MM.1S (cell line): ENCODE results near the gene PTGDS.
A peak's percentile ranks its signal among the peaks of the same experiment; 100 is the strongest.

ENCODE experiments used
- DNase-seq: peaks from one replicate; pipeline ENCODE4 v3.0.0-alpha.2; 2015
- H2AFZ ChIP-seq: fragments of 300-600 bp; sonication (generic); 2 replicates; pipeline ENCODE4 v1.6.0; 2016; ENCODE audit warnings: antibody characterized with exemption, low read length
- H3F3A ChIP-seq: fragments of 300-600 bp; sonication (generic); 2 replicates; pipeline ENCODE4 v1.6.1; 2016; ENCODE audit warnings: mild to moderate bottlenecking, antibody characterized with exemption, low read length, moderate library complexity, mixed read lengths; ENCODE audit not compliant: insufficient read depth
- H3K27ac ChIP-seq: fragments of 300-600 bp; sonication (generic); 2 replicates; pipeline ENCODE4 v1.5.1; 2016; ENCODE audit warnings: mild to moderate bottlenecking, low read length
- H3K27me3 ChIP-seq: fragments of 300-600 bp; sonication (generic); replicated peaks from 2 replicates; pipeline ENCODE4 v1.6.0; 2016; ENCODE audit warnings: low read length; ENCODE audit not compliant: insufficient read depth
- H3K36me3 ChIP-seq: fragments of 300-600 bp; sonication (generic); replicated peaks from 2 replicates; pipeline ENCODE4 v1.6.1; 2016; ENCODE audit warnings: mild to moderate bottlenecking, low read length, mixed read lengths; ENCODE audit not compliant: insufficient read depth
- H3K4me1 ChIP-seq: fragments of 300-600 bp; sonication (generic); 2 replicates; pipeline ENCODE4 v1.6.1; 2016; ENCODE audit warnings: low read length, mixed read lengths
- H3K4me2 ChIP-seq: fragments of 300-600 bp; sonication (generic); 2 replicates; pipeline ENCODE4 v1.6.0; 2016; ENCODE audit warnings: low read depth, low read length
- H3K4me3 ChIP-seq: fragments of 300-600 bp; sonication (generic); 2 replicates; pipeline ENCODE4 v1.5.1; 2016; ENCODE audit warnings: low read length, mixed read lengths
- H3K79me2 ChIP-seq: fragments of 300-600 bp; sonication (generic); 2 replicates; pipeline ENCODE4 v1.6.1; 2016; ENCODE audit warnings: mixed run types, low read length, mixed read lengths
- H3K9ac ChIP-seq: fragments of 300-600 bp; sonication (generic); 2 replicates; pipeline ENCODE4 v1.6.1; 2016; ENCODE audit warnings: low read length, mixed read lengths
- H3K9me2 ChIP-seq: fragments of 300-600 bp; sonication (generic); replicated peaks from 2 replicates; pipeline ENCODE4 v1.6.1; 2016; ENCODE audit warnings: mild to moderate bottlenecking, low read length, mixed read lengths; ENCODE audit not compliant: insufficient read depth
- H3K9me3 ChIP-seq: fragments of 300-600 bp; sonication (generic); replicated peaks from 2 replicates; pipeline ENCODE4 v1.6.1; 2016; ENCODE audit warnings: mild to moderate bottlenecking, low read length, mixed read lengths; ENCODE audit not compliant: insufficient read depth
- H4K20me1 ChIP-seq: fragments of 300-600 bp; sonication (generic); 2 replicates; pipeline ENCODE4 v1.6.1; 2016; ENCODE audit warnings: mild to moderate bottlenecking, low read length, moderate library complexity, mixed read lengths; ENCODE audit not compliant: insufficient read depth
- CTCF ChIP-seq: fragments of 300-600 bp; sonication (generic); IDR thresholded peaks from 2 replicates; pipeline ENCODE4 v1.5.1; 2016; ENCODE audit warnings: antibody characterized with exemption, low read length, mixed read lengths
- EZH2 ChIP-seq: fragments of 300-600 bp; sonication (generic); optimal IDR thresholded peaks from 2 replicates; pipeline ENCODE3; 2017; ENCODE audit warnings: low read depth, mild to moderate bottlenecking, antibody characterized with exemption, low read length, mixed read lengths
- EZH2phosphoT487 ChIP-seq: fragments of 300-600 bp; sonication (generic); IDR thresholded peaks from 2 replicates; pipeline ENCODE4 v1.6.1; 2018; ENCODE audit warnings: antibody characterized with exemption, low read length

The PTGDS gene

GRCh38 chr9:137028263-137029057, 51.2 kb downstream of the PTGDS start:
- peaks cover 12% of the 10 kb centered on the region for H3K4me1 ChIP-seq
- no peaks in the 10 kb centered on the region for H4K20me1 ChIP-seq
- peaks cover 64% of the 10 kb centered on the region for H3K27me3 ChIP-seq
- H3K9me2 ChIP-seq, result no peaks in the 10 kb centered on the region
- no peaks in the 10 kb centered on the region for H3K36me3 ChIP-seq
- peak overlapping the region; percentile 90 for H2AFZ ChIP-seq
- H3K79me2 ChIP-seq, result no peaks in the 10 kb centered on the region
- peak overlapping the region; percentile 65 for H3K4me3 ChIP-seq
- peak overlapping the region; percentile 99 for H3K4me2 ChIP-seq
- H3K27ac ChIP-seq, result no peak overlapping the region
- TF ChIP-seq CTCF, result peak; percentile 54
- no peak for TF ChIP-seq EZH2phosphoT487
- H3F3A ChIP-seq, result peaks cover 5% of the 10 kb centered on the region; the same call in 1 of the 2 replicates
- H3K9ac ChIP-seq, result no peak overlapping the region
- H3K9me3 ChIP-seq, result no peaks in the 10 kb centered on the region
- peak; percentile 70 for DNase-seq

GRCh38 chr9:137029058-137029936, 52.0 kb downstream of the PTGDS start:
- DNase-seq, result peak; percentile 63
- Histone ChIP-seq H3F3A (peaks cover 5% of the 10 kb centered on the region; the same call in 1 of the 2 replicates), H3K4me2 (peak overlapping the region; percentile 99), H3K27me3 (peaks cover 70% of the 10 kb centered on the region), H3K4me1 (peaks cover 12% of the 10 kb centered on the region), H3K9me2 (no peaks in the 10 kb centered on the region), H3K4me3 (0 out of 2 replicates have a peak overlapping the region, but pooled peaks have one; percentile 65), H2AFZ (no peak overlapping the region), H3K9me3 (no peaks in the 10 kb centered on the region), H4K20me1 (no peaks in the 10 kb centered on the region), H3K79me2 (no peaks in the 10 kb centered on the region), H3K9ac (no peak overlapping the region), H3K36me3 (no peaks in the 10 kb centered on the region), H3K27ac (no peak overlapping the region)
- TF ChIP-seq EZH2 (no peak), EZH2phosphoT487 (no peak), CTCF (peak; percentile 85)

- Histone ChIP-seq H3K4me3 (no peak overlapping the region), H4K20me1 (no peaks in the 10 kb centered on the region), H3K4me2 (no peak overlapping the region), H3K27ac (no peak overlapping the region), H3K79me2 (no peaks in the 10 kb centered on the region), H3K27me3 (peaks cover 75% of the 10 kb centered on the region), H3K4me1 (peaks cover 12% of the 10 kb centered on the region), H3K9me2 (no peaks in the 10 kb centered on the region), H3K9me3 (no peaks in the 10 kb centered on the region), H2AFZ (no peak overlapping the region), H3F3A (peaks cover 5% of the 10 kb centered on the region), H3K9ac (no peak overlapping the region), H3K36me3 (no peaks in the 10 kb centered on the region)
- TF ChIP-seq EZH2 (no peak), CTCF (no peak), EZH2phosphoT487 (no peak)
- DNase-seq, result no peak
Measured at GRCh38 chr9:137030006-137030405, 52.7 kb downstream of the PTGDS start.
